Measurements from ENCODE around the gene SQOR.
A peak's percentile ranks its signal among the peaks of the same experiment; 100 is the strongest.

The SQOR gene

GRCh38 chr15:45664451-45664850 lies 29.6 kb downstream of the SQOR start:
- no peak for DNase-seq

GRCh38 chr15:45665261-45665660 lies 30.4 kb downstream of the SQOR start:
- DNase-seq = no peak

GRCh38 chr15:45666119-45666875 lies 31.5 kb downstream of the SQOR start:
- DNase-seq = no peak

- no peak for DNase-seq
Measured at GRCh38 chr15:45667002-45667401, 32.2 kb downstream of the SQOR start.

- DNase-seq = no peak
Measured at GRCh38 chr15:45668386-45668785, 33.6 kb downstream of the SQOR start.

- no peak for DNase-seq
Measured at GRCh38 chr15:45669422-45669821, 34.6 kb downstream of the SQOR start.

- DNase-seq = no peak
Measured at GRCh38 chr15:45670091-45670490, 35.3 kb downstream of the SQOR start.

GRCh38 chr15:45670511-45670910 lies 35.7 kb downstream of the SQOR start:
- DNase-seq = no peak

GRCh38 chr15:45674677-45675076 lies 39.8 kb downstream of the SQOR start:
- no peak for DNase-seq

- DNase-seq = no peak
Measured at GRCh38 chr15:45677797-45678196, 43.0 kb downstream of the SQOR start.

- no peak for DNase-seq
Measured at GRCh38 chr15:45678459-45679178, 43.8 kb downstream of the SQOR start.

GRCh38 chr15:45684533-45684932 lies 49.7 kb downstream of the SQOR start:
- no peak for DNase-seq

- no peak for DNase-seq
Measured at GRCh38 chr15:45689616-45690015, 54.8 kb downstream of the SQOR start.

GRCh38 chr15:45690581-45691260 lies 55.9 kb downstream of the SQOR start:
- DNase-seq = no peak

- DNase-seq = no peak
Measured at GRCh38 chr15:45701108-45701507, 66.3 kb downstream of the SQOR start.

GRCh38 chr15:45702041-45702440 lies 67.2 kb downstream of the SQOR start:
- no peak for DNase-seq

GRCh38 chr15:45703670-45704328 lies 69.0 kb downstream of the SQOR start:
- no peak for DNase-seq

GRCh38 chr15:45704329-45705249 lies 69.8 kb downstream of the SQOR start:
- DNase-seq = peak in 1 of 2 experiments; percentile 11

GRCh38 chr15:45705510-45706473 lies 71.0 kb downstream of the SQOR start:
- DNase-seq = peak; percentile 48 to 58

- no peak for DNase-seq
Measured at GRCh38 chr15:45710657-45711056, 75.8 kb downstream of the SQOR start.

All from stimulated activated CD4-positive, alpha-beta T cell treated with anti-CD3 and anti-CD28 coated beads, Interleukin-4, amount 100 ng/mL, for 4 hours (primary cell).